ENCODE measurements around the gene RPH3AL.
"Not testable (repeated sequence)": the region's sequence is repeated elsewhere in the genome, so short reads cannot be mapped to it uniquely, and the experiment has no call there.

Gene RPH3AL

GRCh38 chr17:279331-279730 lies 73.3 kb downstream of the RPH3AL start:
- no peak for DNase-seq

DNA sequence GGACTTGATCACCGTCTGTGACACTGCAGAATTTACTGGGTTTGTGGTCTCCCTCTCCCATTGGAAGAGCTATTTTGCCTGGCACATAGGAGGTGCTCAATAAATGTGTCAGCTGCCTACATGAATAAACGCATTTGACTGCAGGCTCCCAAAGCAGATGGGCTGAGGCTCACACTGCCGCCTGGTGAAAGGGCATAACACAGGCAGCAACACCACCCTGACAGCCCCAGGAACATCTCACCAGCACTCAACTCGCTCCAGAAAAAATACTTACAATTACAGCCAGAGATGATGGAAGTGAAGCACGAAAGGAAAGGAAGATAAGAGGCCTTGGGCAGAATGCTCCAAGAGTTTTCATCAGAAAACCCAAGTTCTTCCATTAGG lies 73.9 kb downstream of the RPH3AL start:
- no peak for DNase-seq

- DNase-seq = no peak
These were observed 74.4 kb downstream of the RPH3AL start for GRCh38 chr17:278055-278675.

DNA sequence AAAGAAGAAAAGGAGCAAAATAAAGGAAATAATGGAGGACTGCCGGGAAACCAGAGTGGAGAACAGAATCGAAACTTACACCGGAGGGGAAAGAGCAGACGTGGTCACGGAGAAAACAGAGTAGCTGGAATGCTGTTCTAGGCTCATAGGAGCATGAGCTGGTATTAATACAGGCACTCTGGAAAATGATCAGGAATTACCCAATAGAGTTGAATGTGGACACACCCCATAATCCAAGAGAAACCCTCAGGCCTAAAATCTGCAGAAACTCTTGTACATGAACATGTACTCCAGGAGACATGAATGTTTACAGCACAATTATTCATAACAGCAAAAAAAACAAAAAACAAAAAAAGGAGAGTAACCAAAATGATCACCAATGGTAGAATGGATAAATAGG lies 77.7 kb downstream of the RPH3AL start:
- DNase-seq = no peak

GRCh38 chr17:273981-274832 lies 78.4 kb downstream of the RPH3AL start:
- no peak for DNase-seq

- not testable (repeated sequence) for DNase-seq
These were observed 79.8 kb downstream of the RPH3AL start for GRCh38 chr17:272856-273255.

DNA sequence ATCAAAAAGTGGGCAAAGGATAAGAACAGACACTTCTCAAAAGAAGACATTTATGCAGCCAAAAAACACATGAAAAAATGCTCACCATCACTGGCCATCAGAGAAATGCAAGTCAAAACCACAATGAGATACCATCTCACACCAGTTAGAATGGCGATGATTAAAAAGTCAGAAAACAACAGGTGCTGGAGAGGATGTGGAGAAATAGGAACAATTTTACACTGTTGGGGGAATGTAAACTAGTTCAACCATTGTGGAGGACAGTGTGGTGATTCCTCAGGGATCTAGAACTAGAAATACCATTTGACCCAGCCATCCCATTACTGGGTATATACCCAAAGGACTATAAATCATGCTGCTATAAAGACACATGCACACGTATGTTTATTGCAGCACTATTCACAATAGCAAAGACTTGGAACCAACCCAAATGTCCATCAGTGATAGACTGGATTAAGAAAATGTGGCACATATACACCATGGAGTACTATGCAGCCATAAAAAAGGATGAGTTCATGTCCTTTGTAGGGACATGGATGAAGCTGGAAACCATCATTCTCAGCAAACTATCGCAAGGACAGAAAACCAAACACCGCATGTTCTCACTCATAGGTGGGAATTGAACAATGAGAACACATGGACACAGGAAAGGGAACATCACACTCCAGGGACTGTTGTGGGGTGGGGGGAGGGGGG lies 80.5 kb downstream of the RPH3AL start:
- not testable (repeated sequence) for DNase-seq

DNA sequence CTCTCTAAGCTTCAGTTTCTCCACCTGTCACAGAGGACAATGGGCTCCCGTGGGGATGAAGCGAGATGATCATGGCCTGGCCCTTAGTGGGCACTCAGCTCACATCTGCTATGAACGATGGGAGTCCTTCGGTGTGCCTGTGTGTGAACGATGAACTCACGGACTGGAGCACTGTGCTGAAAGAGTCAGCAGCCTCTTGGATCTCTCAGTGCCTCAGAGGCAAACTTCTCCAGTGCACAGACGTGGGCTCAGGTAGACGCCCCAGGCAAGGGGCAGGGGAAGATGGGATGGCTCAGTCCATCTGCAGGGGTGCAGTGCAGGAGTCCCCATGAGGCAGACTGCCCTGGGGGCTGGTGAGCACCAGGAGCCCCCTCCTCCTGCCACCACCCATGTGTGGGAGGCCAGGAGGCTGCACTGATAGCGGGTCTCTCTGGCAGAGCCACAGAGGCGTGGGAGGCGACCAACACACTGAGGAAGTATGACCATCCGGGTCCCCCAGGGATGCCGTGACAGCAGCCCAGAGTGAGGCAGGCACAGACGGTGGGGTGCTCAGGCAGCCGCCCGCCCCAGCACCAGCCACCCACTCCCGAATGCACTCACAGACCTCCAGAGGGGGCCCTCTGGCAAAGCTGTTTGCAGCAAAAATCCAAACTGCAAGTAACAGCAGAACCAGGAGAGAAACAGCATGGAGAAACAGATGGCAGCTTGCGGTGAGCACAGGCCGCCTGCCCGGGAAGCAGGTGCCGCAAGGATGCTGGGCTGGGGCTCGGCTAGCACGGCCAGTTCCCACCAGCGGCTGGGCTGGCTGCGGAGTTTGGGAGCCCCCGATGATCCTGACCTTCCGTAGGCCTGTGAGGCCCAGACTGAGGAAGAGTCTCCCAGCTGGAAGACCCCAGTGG lies 82.7 kb downstream of the RPH3AL start:
- no peak for DNase-seq

DNA sequence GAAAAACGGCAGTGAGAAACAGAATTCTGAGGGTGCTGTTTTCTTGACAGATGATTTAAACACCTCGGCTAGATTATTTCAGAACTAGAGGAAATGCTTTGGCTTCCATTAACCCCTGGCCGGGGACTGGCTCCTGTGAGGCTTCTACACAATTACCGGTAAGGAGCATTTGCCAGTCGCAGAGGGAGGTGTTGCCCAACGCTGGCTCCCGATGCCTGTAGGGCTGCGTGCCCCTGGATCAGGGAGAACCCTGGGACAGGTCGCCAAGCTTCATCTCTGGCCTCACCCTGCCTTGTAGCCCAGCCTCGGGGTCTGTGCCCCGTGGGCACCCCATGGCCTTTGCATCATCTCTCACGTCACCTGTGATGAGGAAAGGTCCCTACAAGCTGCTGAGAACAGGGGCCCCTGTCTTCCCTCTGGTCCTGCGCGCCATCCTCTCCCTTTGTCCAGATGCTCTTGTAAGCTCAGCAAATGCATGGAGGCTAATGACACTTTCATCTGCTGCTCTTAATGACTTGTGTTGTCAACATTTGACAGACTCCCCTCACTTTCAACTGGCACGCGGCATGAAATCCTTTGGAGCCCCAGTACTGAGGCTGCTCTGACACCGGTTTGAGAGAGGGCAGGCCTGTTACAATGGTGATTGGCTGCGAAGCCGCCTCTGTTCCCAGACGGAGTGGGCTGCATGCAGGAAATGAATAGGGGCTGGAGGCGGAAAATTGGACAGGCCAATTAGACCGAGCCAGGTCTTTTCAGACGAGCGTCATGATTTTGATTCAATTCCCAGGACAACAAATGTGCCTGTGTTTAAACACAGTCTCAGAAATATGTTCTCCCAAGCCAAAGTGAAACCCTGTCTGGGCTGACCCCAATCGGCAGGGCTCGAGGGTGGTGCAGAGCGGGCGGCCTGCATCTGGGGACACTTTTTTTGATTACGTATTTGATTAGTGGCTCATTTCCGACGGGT lies 85.6 kb downstream of the RPH3AL start:
- peak; percentile 78 for DNase-seq

- DNase-seq = peak; percentile 11
These were observed 86.4 kb downstream of the RPH3AL start for GRCh38 chr17:266219-266618.

GRCh38 chr17:265718-266117 lies 86.9 kb downstream of the RPH3AL start:
- peak; percentile 16 for DNase-seq

- no peak for DNase-seq
These were observed 88.8 kb downstream of the RPH3AL start for GRCh38 chr17:263773-264172.

GRCh38 chr17:263271-263670 lies 89.3 kb downstream of the RPH3AL start:
- peak; percentile 2 for DNase-seq

- DNase-seq = no peak
These were observed 91.0 kb downstream of the RPH3AL start for GRCh38 chr17:261635-262034.

GRCh38 chr17:260944-261343 lies 91.7 kb downstream of the RPH3AL start:
- DNase-seq = no peak

DNA sequence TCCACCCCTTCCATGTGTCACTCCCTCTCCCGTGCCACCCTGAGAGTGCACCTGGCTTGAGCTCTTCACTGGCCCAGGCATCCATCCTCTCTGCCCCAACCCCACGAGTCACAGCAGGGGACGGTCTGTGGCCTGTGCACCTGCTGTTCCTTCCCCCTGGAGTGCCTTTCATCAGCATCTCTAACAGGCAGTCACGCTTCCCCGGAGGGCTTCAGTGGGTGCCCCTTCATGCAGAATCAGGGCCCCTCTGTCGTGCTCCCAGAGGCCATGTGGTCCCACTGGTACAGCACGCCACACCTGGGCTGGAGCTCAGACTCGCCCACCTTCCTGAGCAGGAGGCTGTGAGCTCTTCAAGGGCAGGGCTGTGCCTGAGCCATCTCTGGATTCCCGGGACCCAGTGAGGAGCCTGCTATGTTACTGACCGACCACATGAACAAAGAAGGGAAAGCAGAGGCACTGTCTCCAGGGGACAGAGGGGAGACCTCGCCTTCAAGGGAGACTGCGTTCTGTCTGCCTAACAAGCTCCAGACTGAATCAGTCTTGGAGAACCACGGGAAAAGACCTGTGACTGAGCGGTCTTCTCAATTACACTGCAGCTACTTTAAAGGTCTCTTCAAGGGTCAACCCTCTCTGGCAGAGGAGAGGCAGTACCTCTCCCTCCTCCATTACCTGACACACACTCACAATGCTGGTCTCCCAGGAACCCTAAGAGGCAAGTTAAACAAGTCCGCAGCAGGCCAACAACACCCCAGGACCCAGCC lies 92.4 kb downstream of the RPH3AL start:
- DNase-seq = no peak

GRCh38 chr17:259341-259976 lies 93.1 kb downstream of the RPH3AL start:
- DNase-seq = no peak

DNA sequence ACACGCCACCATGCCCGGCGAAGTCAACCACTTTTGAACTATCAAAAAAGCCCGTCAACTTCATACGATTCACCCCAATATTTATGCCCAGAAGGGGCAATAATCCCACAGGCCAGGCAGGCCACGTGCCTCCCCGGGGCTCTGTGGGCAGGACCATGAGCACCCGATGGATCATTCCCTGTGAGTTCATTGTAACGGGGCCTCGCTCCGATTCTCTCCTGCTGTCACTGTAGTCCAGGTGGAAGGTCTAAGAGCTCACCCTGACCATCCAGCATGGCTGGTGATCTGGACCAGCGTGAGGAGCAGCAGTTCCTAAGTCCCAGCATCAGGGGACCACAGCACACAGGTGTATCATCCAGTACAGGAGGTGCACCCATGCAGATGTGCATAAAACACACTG lies 93.7 kb downstream of the RPH3AL start:
- DNase-seq = peak; percentile 1

DNA sequence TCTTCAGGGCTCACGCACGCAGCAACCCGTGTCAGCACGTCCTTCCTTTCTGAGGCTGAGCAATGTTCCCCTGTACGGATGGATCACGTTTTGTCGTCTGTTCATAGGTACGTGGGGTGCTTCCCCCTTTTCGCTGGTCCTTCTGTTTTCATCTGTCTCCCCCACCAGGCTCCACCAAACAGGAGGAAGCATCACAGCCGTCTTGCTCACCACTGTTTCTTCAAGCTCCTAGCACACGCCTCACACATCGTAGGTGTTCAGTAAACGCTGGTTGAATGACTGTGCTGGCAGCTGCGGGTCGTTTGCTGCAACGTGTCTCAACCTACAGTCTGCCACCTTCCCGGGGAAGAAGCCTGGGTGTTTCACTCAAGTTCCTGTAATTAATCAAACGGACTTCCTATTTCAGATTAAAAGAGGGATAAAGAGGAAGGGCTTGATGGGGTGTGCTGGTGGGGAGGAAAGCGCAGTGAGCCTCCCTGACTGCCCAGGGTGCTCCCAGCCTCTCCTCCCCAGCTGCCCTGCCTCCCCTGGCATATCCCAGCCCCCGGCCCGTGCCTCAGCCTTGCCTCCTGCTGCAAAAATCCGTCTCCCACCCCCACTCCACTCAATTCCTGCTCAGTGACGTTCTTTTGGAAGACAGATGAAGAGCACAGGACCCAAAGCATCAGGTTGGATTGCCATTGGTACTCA lies 94.4 kb downstream of the RPH3AL start:
- DNase-seq = peak; percentile 5

All from right hindlimb (tissue), 1 donor.